Karpas-422 (cell line): ENCODE data around the gene BUD13. TPM values are rescaled to one million over a fixed set of nuclear protein-coding genes. Genes with fewer than 3 reads are reported as not detected.

Experiments used
- DNase-seq: peaks from one replicate; pipeline ENCODE4 v3.0.0-alpha.2; 2015
- H2AFZ ChIP-seq: fragments of 200-600 bp; sonication (generic); 2 replicates; pipeline ENCODE4 v1.6.1; 2014; ENCODE audit warnings: antibody characterized with exemption, low read length, mixed read lengths
- H3K27ac ChIP-seq: fragments of 200-600 bp; sonication (generic); 2 replicates; pipeline ENCODE4 v1.5.1; 2014; ENCODE audit warnings: mild to moderate bottlenecking, low read length, moderate library complexity
- H3K27me3 ChIP-seq: fragments of 200-600 bp; sonication (generic); 2 replicates; pipeline ENCODE4 v1.6.1; 2014; ENCODE audit warnings: low read length, mixed read lengths
- H3K36me3 ChIP-seq: fragments of 200-600 bp; sonication (generic); 2 replicates; pipeline ENCODE4 v1.6.1; 2014; ENCODE audit warnings: low read length, mixed read lengths; ENCODE audit not compliant: insufficient read depth
- H3K4me1 ChIP-seq: fragments of 200-600 bp; sonication (generic); 2 replicates; pipeline ENCODE4 v1.6.1; 2014; ENCODE audit warnings: mild to moderate bottlenecking, low read length, mixed read lengths
- H3K4me2 ChIP-seq: fragments of 200-600 bp; sonication (generic); 2 replicates; pipeline ENCODE4 v1.6.1; 2014; ENCODE audit warnings: low read length, low read depth, mild to moderate bottlenecking; ENCODE audit not compliant: poor library complexity, severe bottlenecking
- H3K4me3 ChIP-seq: fragments of 200-600 bp; sonication (generic); 2 replicates; pipeline ENCODE4 v1.5.1; 2014; ENCODE audit warnings: mild to moderate bottlenecking, antibody characterized with exemption, low read length, mixed read lengths
- H3K79me2 ChIP-seq: fragments of 200-600 bp; sonication (generic); 2 replicates; pipeline ENCODE4 v1.6.1; 2014; ENCODE audit warnings: mild to moderate bottlenecking, low read length, mixed read lengths
- H3K9ac ChIP-seq: fragments of 200-600 bp; sonication (generic); 2 replicates; pipeline ENCODE4 v1.6.0; 2014; ENCODE audit warnings: low read length
- H3K9me2 ChIP-seq: fragments of 200-600 bp; sonication (generic), shearing (Covaris generic); replicated peaks from 2 replicates; pipeline ENCODE4 v1.6.0; 2014; ENCODE audit warnings: mild to moderate bottlenecking, low read length, moderate library complexity; ENCODE audit not compliant: insufficient read depth
- H3K9me3 ChIP-seq: fragments of 300-700, 200-600 bp; sonication (generic); 2 replicates; pipeline ENCODE4 v1.6.1; 2014; ENCODE audit warnings: low read length, mixed read lengths
- H4K20me1 ChIP-seq: fragments of 200-600 bp; sonication (generic); 2 replicates; pipeline ENCODE4 v1.6.1; 2014; ENCODE audit warnings: mild to moderate bottlenecking, antibody characterized with exemption, low read length, low read depth; ENCODE audit not compliant: insufficient read depth
- total RNA-seq: library from RNA; depleted of rRNA; stranded (reverse); fragments of >200 nt; shearing (Covaris generic); gene quantifications from 2 replicates; pipeline ENCODE4 v1.2.3, GENCODE V29; 2014; ENCODE audit warnings: low replicate concordance; rRNA removed

Gene BUD13
- total RNA-seq, 1 experiment from 2014 or later = 6.4 TPM

- Histone ChIP-seq H3K27me3 (no peaks in the 10 kb centered on the region), H3K4me1 (no peaks in the 10 kb centered on the region), H3K27ac (no peak overlapping the region), H3K9me3 (no peaks in the 10 kb centered on the region), H3K9me2 (no peaks in the 10 kb centered on the region), H3K36me3 (no peaks in the 10 kb centered on the region), H4K20me1 (no peaks in the 10 kb centered on the region), H3K4me2 (no peak overlapping the region), H3K4me3 (no peak overlapping the region), H2AFZ (no peak overlapping the region), H3K9ac (no peak overlapping the region), H3K79me2 (no peaks in the 10 kb centered on the region)
- DNase-seq = no peak
Measured at GRCh38 chr11:116700586-116701220, 72.1 kb downstream of the BUD13 start.

Other genes with a start within 250 kb of the BUD13 start
- gene ZPR1, start 15.0 kb upstream of the BUD13 start, total RNA-seq = 29.8 and 44.7 TPM in 2 replicates
- gene APOA5, start 18.9 kb upstream of the BUD13 start, total RNA-seq = not detected in 2 replicates
- gene APOA4, start 50.3 kb upstream of the BUD13 start, total RNA-seq = not detected in 2 replicates
- gene APOC3, start 56.9 kb upstream of the BUD13 start, total RNA-seq = not detected in 2 replicates
- not detected in 2 replicates for gene APOA1, start 64.6 kb upstream of the BUD13 start, total RNA-seq